A549 (cell line): Measurements from ENCODE around the gene DOCK10.

ENCODE experiments used
- CBX2 ChIP-seq: fragments of 200-600 bp; sonication (generic); IDR thresholded peaks from 2 replicates; pipeline ENCODE4 v1.6.1; 2016; ENCODE audit warnings: low read depth, mild to moderate bottlenecking, borderline replicate concordance
- CHD2 ChIP-seq: fragments of 150-350 bp; IDR thresholded peaks from 2 replicates; pipeline ENCODE4 v1.6.1; 2014; ENCODE audit warnings: low read length; ENCODE audit not compliant: partially characterized antibody
- ESRRA ChIP-seq: fragments of 150-350 bp; IDR thresholded peaks from 2 replicates; pipeline ENCODE4 v1.6.1; 2014; ENCODE audit warnings: mild to moderate bottlenecking, low read length, borderline replicate concordance
- HDAC2 ChIP-seq: fragments of 200-600 bp; sonication (generic); IDR thresholded peaks from 2 replicates; pipeline ENCODE4 v1.6.1; 2016
- MYC ChIP-seq: IDR thresholded peaks from 2 replicates; pipeline ENCODE4 v1.6.1; 2012; ENCODE audit warnings: mild to moderate bottlenecking, inconsistent platforms, low read length, improper control_type of control experiment, borderline replicate concordance
- PHF8 ChIP-seq: fragments of 200-600 bp; sonication (generic); IDR thresholded peaks from 2 replicates; pipeline ENCODE4 v1.6.1; 2016; ENCODE audit warnings: low read depth, mild to moderate bottlenecking, antibody characterized with exemption, moderate library complexity, borderline replicate concordance
- POLR2A ChIP-seq: IDR thresholded peaks from 2 replicates; pipeline ENCODE4 v1.6.1; 2012; ENCODE audit warnings: mild to moderate bottlenecking, low read length
- ZFP36 ChIP-seq: fragments of 450-650 bp; IDR thresholded peaks from 2 replicates; pipeline ENCODE4 v1.6.1; 2014; ENCODE audit warnings: borderline replicate concordance; ENCODE audit not compliant: partially characterized antibody
- TF ChIP-seq, protein P1 (sequence below): fragments of >200 bp; sonication (Bioruptor Twin); formaldehyde crosslinking; IDR thresholded peaks from 3 replicates; pipeline ENCODE4 v1.5.1; 2016
- TF ChIP-seq, protein P2 (sequence below): fragments of 250-450 bp; sonication (Bioruptor Pico); IDR thresholded peaks from 2 replicates; pipeline ENCODE4 v1.5.0; 2021; ENCODE audit warnings: mild to moderate bottlenecking, moderate library complexity, borderline replicate concordance
- TF ChIP-seq, protein P3 (sequence below): fragments of 450-650 bp; IDR thresholded peaks from 2 replicates; pipeline ENCODE4 v1.6.1; 2014; ENCODE audit warnings: antibody characterized with exemption

DNA sequence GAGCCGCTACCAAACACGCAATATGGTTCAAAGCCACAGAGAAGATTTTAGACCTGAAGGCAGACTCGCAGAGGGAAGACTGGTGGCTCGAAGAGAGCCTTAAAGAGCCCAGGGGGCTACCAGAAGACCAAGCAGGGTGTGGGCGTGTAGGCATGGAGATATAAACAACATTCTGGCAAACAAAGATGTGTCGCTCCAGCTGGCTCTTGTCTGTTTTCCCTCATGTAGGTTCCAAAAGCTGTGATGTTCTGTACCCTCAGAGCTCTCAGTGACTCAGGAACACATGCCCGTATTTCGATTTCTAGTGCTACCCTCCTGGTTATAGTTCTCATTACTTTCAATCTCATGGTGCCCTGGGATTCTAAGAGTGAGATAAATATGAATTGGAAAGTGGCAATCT lies 44.5 kb downstream of the DOCK10 start:
- TF ChIP-seq POLR2A (no peak), CHD2 (no peak), CBX2 (no peak), ESRRA (no peak), ZFP36 (no peak), PHF8 (no peak), HDAC2 (no peak), MYC (no peak)
- TF ChIP-seq, protein P1, sequence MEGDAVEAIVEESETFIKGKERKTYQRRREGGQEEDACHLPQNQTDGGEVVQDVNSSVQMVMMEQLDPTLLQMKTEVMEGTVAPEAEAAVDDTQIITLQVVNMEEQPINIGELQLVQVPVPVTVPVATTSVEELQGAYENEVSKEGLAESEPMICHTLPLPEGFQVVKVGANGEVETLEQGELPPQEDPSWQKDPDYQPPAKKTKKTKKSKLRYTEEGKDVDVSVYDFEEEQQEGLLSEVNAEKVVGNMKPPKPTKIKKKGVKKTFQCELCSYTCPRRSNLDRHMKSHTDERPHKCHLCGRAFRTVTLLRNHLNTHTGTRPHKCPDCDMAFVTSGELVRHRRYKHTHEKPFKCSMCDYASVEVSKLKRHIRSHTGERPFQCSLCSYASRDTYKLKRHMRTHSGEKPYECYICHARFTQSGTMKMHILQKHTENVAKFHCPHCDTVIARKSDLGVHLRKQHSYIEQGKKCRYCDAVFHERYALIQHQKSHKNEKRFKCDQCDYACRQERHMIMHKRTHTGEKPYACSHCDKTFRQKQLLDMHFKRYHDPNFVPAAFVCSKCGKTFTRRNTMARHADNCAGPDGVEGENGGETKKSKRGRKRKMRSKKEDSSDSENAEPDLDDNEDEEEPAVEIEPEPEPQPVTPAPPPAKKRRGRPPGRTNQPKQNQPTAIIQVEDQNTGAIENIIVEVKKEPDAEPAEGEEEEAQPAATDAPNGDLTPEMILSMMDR: no peak
- TF ChIP-seq, protein P2, sequence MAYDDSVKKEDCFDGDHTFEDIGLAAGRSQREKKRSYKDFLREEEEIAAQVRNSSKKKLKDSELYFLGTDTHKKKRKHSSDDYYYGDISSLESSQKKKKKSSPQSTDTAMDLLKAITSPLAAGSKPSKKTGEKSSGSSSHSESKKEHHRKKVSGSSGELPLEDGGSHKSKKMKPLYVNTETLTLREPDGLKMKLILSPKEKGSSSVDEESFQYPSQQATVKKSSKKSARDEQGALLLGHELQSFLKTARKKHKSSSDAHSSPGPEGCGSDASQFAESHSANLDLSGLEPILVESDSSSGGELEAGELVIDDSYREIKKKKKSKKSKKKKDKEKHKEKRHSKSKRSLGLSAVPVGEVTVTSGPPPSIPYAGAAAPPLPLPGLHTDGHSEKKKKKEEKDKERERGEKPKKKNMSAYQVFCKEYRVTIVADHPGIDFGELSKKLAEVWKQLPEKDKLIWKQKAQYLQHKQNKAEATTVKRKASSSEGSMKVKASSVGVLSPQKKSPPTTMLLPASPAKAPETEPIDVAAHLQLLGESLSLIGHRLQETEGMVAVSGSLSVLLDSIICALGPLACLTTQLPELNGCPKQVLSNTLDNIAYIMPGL (CRISPR knock-in tag): no peak
- TF ChIP-seq, protein P3, sequence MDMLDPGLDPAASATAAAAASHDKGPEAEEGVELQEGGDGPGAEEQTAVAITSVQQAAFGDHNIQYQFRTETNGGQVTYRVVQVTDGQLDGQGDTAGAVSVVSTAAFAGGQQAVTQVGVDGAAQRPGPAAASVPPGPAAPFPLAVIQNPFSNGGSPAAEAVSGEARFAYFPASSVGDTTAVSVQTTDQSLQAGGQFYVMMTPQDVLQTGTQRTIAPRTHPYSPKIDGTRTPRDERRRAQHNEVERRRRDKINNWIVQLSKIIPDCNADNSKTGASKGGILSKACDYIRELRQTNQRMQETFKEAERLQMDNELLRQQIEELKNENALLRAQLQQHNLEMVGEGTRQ: no peak
